ENCODE data around the gene DNASE2.

Gene DNASE2

GRCh38 chr19:12828494-12828893 lies 52.8 kb downstream of the DNASE2 start:
- DNase-seq: peak in 1 of 2 experiments; percentile 3

GRCh38 chr19:12825254-12826131 lies 55.8 kb downstream of the DNASE2 start:
- DNase-seq: no peak
